ENCODE measurements around the gene RNF10.
"Not testable (repeated sequence)": the region's sequence is repeated elsewhere in the genome, so short reads cannot be mapped to it uniquely, and the experiment has no call there.

RNF10 gene

DNA sequence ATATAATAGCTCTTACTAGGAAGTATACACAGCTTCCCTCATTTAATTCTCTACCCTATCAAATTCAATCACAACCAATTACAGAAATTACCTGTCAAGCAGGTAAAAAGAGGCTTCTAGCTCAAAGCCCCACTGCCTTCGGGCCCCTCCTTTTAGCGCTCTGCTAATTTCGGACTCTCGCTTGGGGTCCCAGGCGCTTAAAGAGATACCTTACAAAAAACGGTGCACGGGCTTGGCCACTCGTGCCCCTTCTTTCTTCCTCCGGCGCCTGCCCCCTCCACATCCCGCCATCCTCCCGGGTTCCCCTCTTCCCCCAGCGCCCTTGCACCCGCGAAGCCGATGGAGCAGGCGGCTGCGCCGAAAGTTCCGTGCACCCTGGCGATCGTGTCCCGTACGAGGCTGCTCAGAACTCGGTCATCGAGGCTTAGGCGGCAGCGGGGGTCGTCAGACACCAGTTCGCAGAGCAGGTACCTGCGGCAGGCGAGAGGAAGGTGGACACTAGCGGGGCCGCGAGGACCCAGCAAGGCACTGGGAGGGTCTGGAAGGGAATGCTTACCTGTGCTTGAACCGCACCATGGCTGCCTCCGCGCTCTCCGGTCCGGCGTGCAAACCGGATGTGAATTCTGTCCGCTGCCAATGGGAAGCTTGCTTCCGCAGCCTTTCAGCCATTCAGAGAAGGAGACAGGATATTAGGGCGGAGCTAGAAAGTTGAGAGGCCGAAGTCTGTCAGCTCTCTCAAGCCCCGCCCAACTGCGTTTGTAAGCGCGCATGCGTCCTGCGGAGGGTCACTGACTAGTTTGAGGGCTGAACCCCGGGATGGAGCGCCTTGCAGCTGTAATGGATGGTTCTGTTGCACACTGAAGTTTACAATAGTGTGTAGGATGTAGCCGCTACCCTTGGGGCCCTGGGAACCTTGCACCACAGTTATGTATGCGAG, 46.9 kb downstream of the RNF10 start, which contains the start of gene POP5:
POP5 (minus strand) TSS at position 616 of the 937 bp plus-strand sequence; CDS start at position 576, 40 bp downstream.
- peak; percentile 92 for DNase-seq (ENCODE audit: low read depth, low spot score)

- DNase-seq (ENCODE audit: low read depth, low spot score) = no peak
Measured at GRCh38 chr12:120581998-120582397, 47.8 kb downstream of the RNF10 start.

DNA sequence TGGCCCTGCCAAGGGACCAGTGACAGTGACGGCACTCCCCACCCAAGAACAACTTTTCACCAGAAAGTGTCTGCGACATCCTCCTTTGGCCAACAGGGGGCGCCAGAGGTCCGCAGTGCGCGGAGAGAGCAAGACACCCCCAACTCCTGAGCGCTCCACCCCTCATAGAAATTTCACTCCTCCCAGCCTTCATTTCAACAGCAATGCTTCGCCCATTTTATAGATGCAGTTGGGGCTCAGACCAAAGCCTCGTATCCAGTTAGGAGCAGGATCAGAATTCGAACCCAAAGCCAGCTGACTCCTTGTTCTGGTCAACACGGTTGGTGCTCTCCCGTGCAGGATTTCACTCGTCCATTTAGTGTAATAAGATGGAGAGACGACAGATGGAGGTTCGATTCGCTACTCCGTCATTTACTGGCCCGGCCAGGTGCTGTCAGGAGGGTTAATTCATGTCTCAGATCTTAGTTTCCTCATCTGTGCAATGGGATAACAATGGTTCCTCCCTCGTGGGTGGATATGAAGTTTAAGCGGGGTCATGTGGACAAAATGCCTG, 49.4 kb downstream of the RNF10 start:
- peak; percentile 26 for DNase-seq (ENCODE audit: low read depth, low spot score)

- no peak for DNase-seq (ENCODE audit: low read depth, low spot score)
Measured at GRCh38 chr12:120584343-120585149, 50.4 kb downstream of the RNF10 start.

- DNase-seq (ENCODE audit: low read depth, low spot score) = no peak
Measured at GRCh38 chr12:120586206-120586605, 52.0 kb downstream of the RNF10 start.

- no peak for DNase-seq (ENCODE audit: low read depth, low spot score)
Measured at GRCh38 chr12:120586860-120587259, 52.7 kb downstream of the RNF10 start.

DNA sequence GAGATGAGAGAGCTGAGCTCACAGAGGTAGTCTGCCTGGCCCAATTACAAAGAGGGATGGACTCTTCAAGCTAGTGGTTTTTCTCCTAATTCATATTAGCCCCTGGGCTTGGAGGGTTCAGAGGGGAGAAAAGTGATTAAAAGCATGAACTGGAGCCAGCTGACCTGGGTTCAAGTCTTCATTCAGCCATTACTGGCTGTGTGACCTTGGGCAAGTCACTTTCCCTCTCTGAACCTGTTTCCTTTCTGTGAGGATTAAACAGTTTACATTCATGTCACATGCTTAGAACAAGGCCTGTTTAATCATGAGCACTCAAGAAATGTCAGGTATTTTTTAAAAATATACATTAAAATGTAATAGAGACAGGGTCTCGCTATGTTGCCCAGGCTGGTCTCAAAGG, 54.2 kb downstream of the RNF10 start:
- DNase-seq (ENCODE audit: low read depth, low spot score) = no peak

- DNase-seq (ENCODE audit: low read depth, low spot score) = no peak
Measured at GRCh38 chr12:120588948-120589930, 55.1 kb downstream of the RNF10 start.

DNA sequence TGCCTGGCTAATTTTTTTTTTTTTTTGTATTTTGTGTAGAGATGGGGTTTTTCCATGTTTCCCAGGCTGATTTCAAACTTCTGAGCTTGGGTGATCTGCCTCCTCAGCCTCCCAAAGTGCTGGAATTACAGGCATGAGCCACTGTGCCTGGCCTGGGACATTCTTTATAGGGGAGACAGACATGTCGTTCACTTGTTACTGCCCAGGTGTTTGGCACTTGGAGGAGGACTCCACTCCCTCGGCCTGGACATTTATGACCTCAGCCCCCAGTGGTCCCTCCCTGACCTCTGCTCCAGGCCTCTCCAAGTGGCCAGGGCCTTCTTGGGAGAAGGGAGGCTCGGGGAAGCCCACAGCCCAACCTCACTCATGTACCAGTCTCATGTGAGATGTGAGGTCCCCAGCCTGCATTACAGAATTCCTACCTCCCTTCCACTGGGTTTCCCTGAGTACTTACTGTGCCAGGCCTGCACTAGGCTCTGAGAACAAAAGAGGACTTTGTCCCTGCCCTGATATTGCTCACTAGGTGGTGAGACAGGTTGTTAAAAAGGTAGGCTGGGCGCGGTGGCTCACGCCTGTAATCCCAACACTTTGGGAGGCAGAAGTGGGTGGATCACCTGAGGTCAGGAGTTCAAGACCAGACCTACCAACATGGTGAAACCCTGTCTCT, 56.7 kb downstream of the RNF10 start:
- DNase-seq (ENCODE audit: low read depth, low spot score) = no peak

DNA sequence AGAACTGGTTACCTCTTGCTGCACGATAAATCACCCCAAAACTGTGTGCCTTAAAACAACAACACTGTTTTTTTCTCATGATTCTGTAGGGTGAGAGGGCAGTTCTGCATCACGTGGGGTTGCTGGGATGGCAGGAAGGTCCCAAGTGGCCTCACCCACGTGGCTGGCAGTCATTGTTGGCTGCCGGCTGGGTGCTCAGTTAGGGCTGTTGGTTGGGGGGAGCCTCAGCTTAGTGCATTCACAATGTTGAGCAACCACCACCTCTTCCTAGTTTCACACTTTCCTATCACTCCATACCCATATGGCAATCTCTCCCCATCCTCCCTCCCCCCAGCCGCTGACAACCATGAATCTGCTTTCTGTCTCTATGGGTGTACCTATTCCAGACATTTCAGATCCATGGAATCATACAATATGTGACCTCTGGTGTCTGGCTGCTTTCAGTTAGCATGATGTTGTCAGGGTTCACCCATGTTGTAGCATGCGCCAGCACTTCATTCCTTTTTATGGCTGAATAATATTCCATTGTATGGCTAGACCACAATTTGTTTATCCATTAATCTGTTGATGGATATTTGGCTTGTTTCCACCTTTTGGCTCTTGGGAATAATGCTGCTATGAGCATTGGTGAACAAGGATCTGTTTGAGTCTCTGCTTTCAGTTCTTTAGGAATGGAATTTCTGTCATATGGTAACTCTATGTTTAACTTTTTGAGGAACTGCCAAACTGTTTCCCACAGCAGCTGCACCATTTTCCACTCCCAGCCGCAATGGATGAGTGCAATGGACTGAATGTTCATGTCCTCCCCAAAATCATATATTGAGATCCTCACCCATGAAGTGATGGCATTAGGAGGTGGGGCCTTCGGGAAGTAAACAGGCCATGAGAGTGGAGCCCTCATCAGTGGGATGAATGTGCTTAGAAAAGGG, 58.2 kb downstream of the RNF10 start:
- no peak for DNase-seq (ENCODE audit: low read depth, low spot score)

- DNase-seq (ENCODE audit: low read depth, low spot score) = no peak
Measured at GRCh38 chr12:120596901-120597300, 62.7 kb downstream of the RNF10 start.

DNA sequence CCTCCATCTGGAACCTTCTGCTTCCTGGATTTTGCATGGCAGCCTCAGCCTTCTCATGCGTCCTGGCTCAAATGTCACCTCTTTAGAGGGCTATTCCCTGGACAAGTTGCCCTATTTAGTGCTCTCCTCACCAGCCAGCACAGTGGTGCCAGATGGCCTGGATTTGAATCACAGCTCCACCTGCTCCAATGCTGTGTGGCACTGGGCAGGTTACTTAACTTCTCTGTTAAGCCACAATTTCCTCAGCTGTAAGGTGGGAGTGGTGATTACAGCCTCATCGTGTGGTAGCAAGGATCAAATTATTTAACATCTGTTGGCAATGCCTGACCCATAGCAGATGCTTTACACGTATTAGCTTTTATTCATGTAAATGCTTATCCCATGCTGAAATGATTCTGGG, 63.7 kb downstream of the RNF10 start:
- no peak for DNase-seq (ENCODE audit: low read depth, low spot score)

- no peak for DNase-seq (ENCODE audit: low read depth, low spot score)
Measured at GRCh38 chr12:120598674-120599463, 64.7 kb downstream of the RNF10 start.

- no peak for DNase-seq (ENCODE audit: low read depth, low spot score)
Measured at GRCh38 chr12:120599672-120600552, 65.8 kb downstream of the RNF10 start.

DNA sequence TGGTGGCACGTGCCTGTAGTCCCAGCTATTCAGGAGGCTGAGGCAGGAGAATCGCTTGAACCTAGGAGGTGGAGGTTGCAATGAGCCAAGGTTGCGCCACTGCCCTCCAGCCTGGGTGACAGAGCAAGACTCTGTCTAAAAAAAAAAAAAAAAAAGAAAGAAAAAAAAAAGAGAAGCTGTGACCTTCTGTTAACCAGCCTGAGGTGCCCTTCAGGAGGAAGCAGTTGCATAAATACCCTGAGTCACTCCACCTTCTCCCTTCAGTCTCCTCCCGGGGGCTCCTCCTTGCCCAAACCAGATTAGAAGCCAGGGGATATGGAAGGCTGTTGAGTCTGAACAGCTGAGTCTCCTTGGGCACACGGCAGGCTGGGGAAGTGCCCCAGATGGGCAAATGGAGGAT, 68.3 kb downstream of the RNF10 start:
- DNase-seq (ENCODE audit: low read depth, low spot score) = not testable (repeated sequence)

GRCh38 chr12:120610560-120610959, 76.4 kb downstream of the RNF10 start:
- DNase-seq (ENCODE audit: low read depth, low spot score) = no peak

DNA sequence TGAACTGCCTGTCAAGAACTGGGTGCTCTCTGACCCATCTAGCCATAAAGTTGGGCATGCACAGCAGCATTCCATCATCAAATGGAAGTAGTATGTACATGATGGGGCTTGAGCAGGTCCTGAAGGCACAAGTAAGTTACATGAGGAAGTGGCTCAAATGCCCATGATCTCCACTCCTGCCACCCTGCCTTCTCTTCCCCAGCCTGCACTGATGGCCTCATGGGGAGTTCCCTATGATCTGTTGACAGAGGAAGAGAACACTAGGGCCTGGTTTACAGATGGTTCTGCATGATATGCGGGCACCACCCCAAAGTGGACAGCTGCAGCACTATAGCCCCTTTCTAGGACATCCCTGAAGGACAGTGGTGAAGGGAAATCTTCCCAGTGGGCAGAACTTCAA, 77.4 kb downstream of the RNF10 start:
- not testable (repeated sequence) for DNase-seq (ENCODE audit: low read depth, low spot score)

Measured in smooth muscle cell of the brain vasculature (primary cell).